H9 (cell line): Measurements from ENCODE around the gene CARD11. TPM values are rescaled to one million over a fixed set of nuclear protein-coding genes. Genes with fewer than 3 reads are reported as not detected.

ENCODE experiments used
- DNase-seq: peaks from one replicate; pipeline ENCODE4 v3.0.0-alpha.2; 2017
- H2AFZ ChIP-seq: one replicate; pipeline ENCODE4 v1.6.1; 2013; ENCODE audit warnings: mild to moderate bottlenecking, low read length, control low read depth, moderate library complexity
- H2AK5ac ChIP-seq: 2 replicates; pipeline ENCODE4 v1.6.1; 2013; ENCODE audit warnings: low read length, control low read depth, mixed read lengths; ENCODE audit not compliant: insufficient read length
- H2BK120ac ChIP-seq: one replicate; pipeline ENCODE4 v1.6.1; 2013; ENCODE audit warnings: low read depth, mild to moderate bottlenecking, low read length, control low read depth, inconsistent platforms; ENCODE audit not compliant: poor library complexity, severe bottlenecking
- H2BK12ac ChIP-seq: 2 replicates; pipeline ENCODE4 v1.6.1; 2013; ENCODE audit warnings: low read length, control low read depth, mixed read lengths, low read depth; ENCODE audit not compliant: insufficient read length
- H2BK15ac ChIP-seq: 2 replicates; pipeline ENCODE4 v1.6.1; 2013; ENCODE audit warnings: low read depth, low read length, control low read depth
- H2BK20ac ChIP-seq: one replicate; pipeline ENCODE4 v1.6.1; 2013; ENCODE audit warnings: low read depth, mild to moderate bottlenecking, low read length, control low read depth, inconsistent platforms; ENCODE audit not compliant: poor library complexity, severe bottlenecking
- H2BK5ac ChIP-seq: 2 replicates; pipeline ENCODE4 v1.6.1; 2013; ENCODE audit warnings: low read length, control low read depth, mixed read lengths; ENCODE audit not compliant: insufficient read length
- H3K14ac ChIP-seq: 2 replicates; pipeline ENCODE4 v1.6.1; 2013; ENCODE audit warnings: low read length, control low read depth; ENCODE audit not compliant: insufficient read depth
- H3K18ac ChIP-seq: 2 replicates; pipeline ENCODE4 v1.6.1; 2013; ENCODE audit warnings: low read depth, mild to moderate bottlenecking, mixed read lengths, low read length, control low read depth; ENCODE audit not compliant: insufficient read length
- H3K23ac ChIP-seq: 2 replicates; pipeline ENCODE4 v1.6.1; 2013; ENCODE audit warnings: low read length, control low read depth, mixed read lengths, low read depth; ENCODE audit not compliant: insufficient read length
- H3K23me2 ChIP-seq: 2 replicates; pipeline ENCODE4 v1.6.1; 2013; ENCODE audit warnings: low read depth, mild to moderate bottlenecking, mixed read lengths, low read length, control low read depth; ENCODE audit not compliant: insufficient read length, poor library complexity, severe bottlenecking
- H3K27ac ChIP-seq: 2 replicates; pipeline ENCODE4 v1.5.1; 2013; ENCODE audit warnings: low read length, control low read depth, mixed read lengths, low read depth; ENCODE audit not compliant: insufficient read length
- H3K27me3 ChIP-seq: 2 replicates; pipeline ENCODE4 v1.6.1; 2013; ENCODE audit warnings: low read length, control low read depth, inconsistent platforms; ENCODE audit not compliant: insufficient read depth
- H3K4ac ChIP-seq: 2 replicates; pipeline ENCODE4 v1.6.1; 2013; ENCODE audit warnings: low read depth, mild to moderate bottlenecking, control low read depth, inconsistent platforms, low read length, moderate library complexity
- H3K4me1 ChIP-seq: 2 replicates; pipeline ENCODE4 v1.6.1; 2013; ENCODE audit warnings: low read length, control low read depth, inconsistent platforms; ENCODE audit not compliant: insufficient read depth
- H3K4me2 ChIP-seq: 2 replicates; pipeline ENCODE4 v1.6.1; 2013; ENCODE audit warnings: low read length, control low read depth, mixed read lengths; ENCODE audit not compliant: insufficient read length, insufficient read depth
- H3K56ac ChIP-seq: 2 replicates; pipeline ENCODE4 v1.6.1; 2013; ENCODE audit warnings: low read depth, mild to moderate bottlenecking, mixed read lengths, low read length, control low read depth; ENCODE audit not compliant: insufficient read length
- H3K79me1 ChIP-seq: 2 replicates; pipeline ENCODE4 v1.6.1; 2013; ENCODE audit warnings: low read depth, mild to moderate bottlenecking, moderate library complexity, low read length, control low read depth, inconsistent platforms; ENCODE audit not compliant: insufficient read depth, poor library complexity, severe bottlenecking
- H3K79me2 ChIP-seq: 2 replicates; pipeline ENCODE4 v1.6.1; 2013; ENCODE audit warnings: low read length, control low read depth, inconsistent platforms; ENCODE audit not compliant: insufficient read depth
- H3K9ac ChIP-seq: 2 replicates; pipeline ENCODE4 v1.6.1; 2013; ENCODE audit warnings: low read length, control low read depth, mixed read lengths; ENCODE audit not compliant: insufficient read length; ENCODE audit errors: extremely low read depth
- H3K9me3 ChIP-seq: one replicate; pipeline ENCODE4 v1.6.1; 2013; ENCODE audit warnings: low read depth, low read length, inconsistent platforms; ENCODE audit not compliant: control insufficient read depth
- H3T11ph ChIP-seq: one replicate; pipeline ENCODE4 v1.6.1; 2013; ENCODE audit warnings: mild to moderate bottlenecking, low read length, control low read depth, inconsistent platforms
- H4K20me1 ChIP-seq: one replicate; pipeline ENCODE4 v1.6.1; 2013; ENCODE audit not compliant: control insufficient read depth, insufficient read length, insufficient read depth
- H4K5ac ChIP-seq: 2 replicates; pipeline ENCODE4 v1.6.1; 2013; ENCODE audit warnings: low read depth, mild to moderate bottlenecking, mixed read lengths, low read length, control low read depth; ENCODE audit not compliant: insufficient read length
- H4K8ac ChIP-seq: replicated peaks from 2 replicates; pipeline ENCODE4 v1.6.1; 2013; ENCODE audit warnings: low read length, control low read depth, mixed read lengths, low read depth; ENCODE audit not compliant: insufficient read length
- H4K91ac ChIP-seq: 2 replicates; pipeline ENCODE4 v1.6.1; 2013; ENCODE audit warnings: low read depth, mild to moderate bottlenecking, moderate library complexity, mixed read lengths, low read length, control low read depth; ENCODE audit not compliant: insufficient read length
- H3K27ac Mint-ChIP-seq, 3 experiments: 2 replicates in 2 of 3; 3 replicates in 1 of 3; pipeline ENCODE4 v1.8.0; 2020 to 2021; ENCODE audit warnings: mixed read lengths in 3 of 3, mild to moderate bottlenecking in 1 of 3, moderate library complexity in 1 of 3
- H3K27me3 Mint-ChIP-seq: 2 replicates; pipeline ENCODE4 v1.8.0; 2021; ENCODE audit warnings: low read depth, mild to moderate bottlenecking, moderate library complexity, mixed read lengths
- H3K36me3 Mint-ChIP-seq, 3 experiments: 2 replicates in 2 of 3; 3 replicates in 1 of 3; pipeline ENCODE4 v1.8.0; 2020 to 2021; ENCODE audit warnings: low read depth in 3 of 3, mixed read lengths in 3 of 3; ENCODE audit not compliant: insufficient read depth in 1 of 3
- H3K4me1 Mint-ChIP-seq, 2 experiments: 2 replicates each; pipeline ENCODE4 v1.8.0; 2020; ENCODE audit warnings: mixed read lengths in 2 of 2
- H3K4me3 Mint-ChIP-seq, 2 experiments: 2 replicates in 1 of 2; 3 replicates in 1 of 2; pipeline ENCODE4 v1.8.0; 2020 to 2021; ENCODE audit warnings: mild to moderate bottlenecking in 2 of 2, mixed read lengths in 2 of 2, moderate library complexity in 1 of 2
- H3K9me3 Mint-ChIP-seq, 2 experiments: 2 replicates in 1 of 2; 3 replicates in 1 of 2; pipeline ENCODE4 v1.8.0; 2020; ENCODE audit warnings: mild to moderate bottlenecking in 2 of 2, mixed read lengths in 2 of 2, moderate library complexity in 1 of 2
- WGBS: extraction: QIAGEN DNeasy Blood & Tissue Kit; methylation state at CpG from one replicate; pipeline ENCODE4 v1.1.7; 2013; ENCODE audit warnings: missing lambda C conversion rate, low lambda C conversion rate, mixed read lengths; ENCODE audit not compliant: insufficient read length; ENCODE audit errors: extremely low coverage; 5-methylcytosine and 5-hydroxymethylcytosine counted together
- total RNA-seq: library from RNA; stranded (reverse); gene quantifications from 2 replicates; pipeline ENCODE4 v1.2.1, GENCODE V29; 2021
- TF ChIP-seq, protein P1 (sequence below): fragments of 200-600 bp; sonication (generic); conservative IDR thresholded peaks from 3 replicates; pipeline ENCODE4 v1.8.0; 2021; ENCODE audit warnings: antibody characterized with exemption, mild to moderate bottlenecking

The CARD11 gene
- total RNA-seq, 1 experiment from 2014 or later = 20.0 TPM

DNA sequence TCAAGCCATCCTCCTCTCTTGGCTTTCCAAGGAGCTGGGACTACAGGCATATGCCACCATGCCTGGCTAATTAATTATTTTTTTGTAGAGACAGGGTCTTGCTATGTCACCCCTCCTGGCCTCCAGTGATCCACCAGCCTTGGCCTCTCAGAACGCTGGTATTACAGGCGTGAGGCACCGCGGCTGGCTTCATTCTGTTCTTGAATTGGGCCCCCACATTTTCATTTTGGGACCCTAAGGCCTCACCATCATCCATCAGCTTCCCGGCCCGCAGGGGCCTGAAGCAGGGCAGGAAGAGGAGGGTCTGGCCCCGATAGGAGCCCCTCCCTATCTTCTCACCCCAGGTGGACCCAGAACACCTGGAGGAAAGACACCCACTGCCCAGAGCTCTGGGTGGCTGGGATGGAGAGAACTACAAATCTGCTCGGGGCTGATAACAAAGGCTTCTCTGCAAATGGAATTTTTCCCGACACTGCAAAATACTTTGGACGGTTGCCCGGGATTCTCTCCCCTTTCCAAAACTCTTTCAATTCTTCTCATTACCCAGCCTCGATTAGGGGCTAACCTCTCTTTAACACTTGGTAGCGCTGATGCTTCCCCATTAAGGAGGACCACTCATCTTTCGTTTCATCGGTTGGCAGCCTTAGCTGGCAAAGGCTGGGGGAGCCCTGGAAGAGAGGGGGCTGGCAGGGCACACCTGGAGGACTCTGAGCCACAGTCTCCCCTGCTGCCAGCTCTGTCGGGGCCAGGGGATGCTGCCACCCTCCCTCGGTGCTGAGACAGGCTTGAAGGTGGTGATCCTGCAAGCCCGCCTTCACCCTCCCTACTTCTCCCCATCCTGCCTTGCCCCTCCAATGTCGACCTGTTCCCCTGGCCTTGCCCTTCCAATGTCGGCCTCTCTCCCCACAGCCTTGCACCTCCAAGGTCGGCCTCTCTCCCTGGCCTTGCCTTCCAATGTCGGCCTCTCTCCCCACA, 118.5 kb downstream of the CARD11 start:
- peak overlapping the region in 1 of 3 experiments; percentile 50; a peak in 2 of 7 replicates for H3K27ac Mint-ChIP-seq
- no peak overlapping the region for H3T11ph ChIP-seq

More for the DNA sequence above, 118.5 kb downstream of the CARD11 start:
- Histone ChIP-seq H3K79me2 (no peaks in the 10 kb centered on the region), H3K9ac (no peak overlapping the region), H3K4ac (no peak overlapping the region), H2BK120ac (no peak overlapping the region), H3K79me1 (no peaks in the 10 kb centered on the region), H2BK20ac (no peak overlapping the region), H3K27me3 (no peaks in the 10 kb centered on the region), H4K8ac (no peak overlapping the region), H2AFZ (no peak overlapping the region), H3K4me2 (no peak overlapping the region), H4K91ac (no peak overlapping the region), H3K14ac (no peak overlapping the region), H3K4me1 (no peaks in the 10 kb centered on the region), H3K23ac (no peak overlapping the region), H2BK12ac (no peak overlapping the region), H4K5ac (no peak overlapping the region), H3K9me3 (no peaks in the 10 kb centered on the region), H2AK5ac (no peak overlapping the region), H3K18ac (no peak overlapping the region), H4K20me1 (no peaks in the 10 kb centered on the region), H3K23me2 (no peaks in the 10 kb centered on the region), H3K27ac (no peak overlapping the region), H2BK15ac (no peak overlapping the region), H2BK5ac (no peak overlapping the region), H3K56ac (no peak overlapping the region)
- DNase-seq = no peak
- Mint-ChIP-seq H3K9me3 (peaks cover 0 to 2% of the 10 kb centered on the region in 2 experiments; a peak in 1 of 5 replicates), H3K4me3 (no peak overlapping the region), H3K4me1 (peaks cover 0 to 7% of the 10 kb centered on the region in 2 experiments; a peak in 2 of 4 replicates), H3K27me3 (no peaks in the 10 kb centered on the region), H3K36me3 (peaks cover 0 to 10% (median 3%) of the 10 kb centered on the region in 3 experiments; a peak in 5 of 7 replicates)
- no CpG with 5 or more reads among the region's 22 CpGs for WGBS
- TF ChIP-seq, protein P1, sequence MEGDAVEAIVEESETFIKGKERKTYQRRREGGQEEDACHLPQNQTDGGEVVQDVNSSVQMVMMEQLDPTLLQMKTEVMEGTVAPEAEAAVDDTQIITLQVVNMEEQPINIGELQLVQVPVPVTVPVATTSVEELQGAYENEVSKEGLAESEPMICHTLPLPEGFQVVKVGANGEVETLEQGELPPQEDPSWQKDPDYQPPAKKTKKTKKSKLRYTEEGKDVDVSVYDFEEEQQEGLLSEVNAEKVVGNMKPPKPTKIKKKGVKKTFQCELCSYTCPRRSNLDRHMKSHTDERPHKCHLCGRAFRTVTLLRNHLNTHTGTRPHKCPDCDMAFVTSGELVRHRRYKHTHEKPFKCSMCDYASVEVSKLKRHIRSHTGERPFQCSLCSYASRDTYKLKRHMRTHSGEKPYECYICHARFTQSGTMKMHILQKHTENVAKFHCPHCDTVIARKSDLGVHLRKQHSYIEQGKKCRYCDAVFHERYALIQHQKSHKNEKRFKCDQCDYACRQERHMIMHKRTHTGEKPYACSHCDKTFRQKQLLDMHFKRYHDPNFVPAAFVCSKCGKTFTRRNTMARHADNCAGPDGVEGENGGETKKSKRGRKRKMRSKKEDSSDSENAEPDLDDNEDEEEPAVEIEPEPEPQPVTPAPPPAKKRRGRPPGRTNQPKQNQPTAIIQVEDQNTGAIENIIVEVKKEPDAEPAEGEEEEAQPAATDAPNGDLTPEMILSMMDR = no peak
